ENCODE data around the gene MUC5AC.
"Not testable (repeated sequence)": the region's sequence is repeated elsewhere in the genome, so short reads cannot be mapped to it uniquely, and the experiment has no call there.

Gene MUC5AC

DNA sequence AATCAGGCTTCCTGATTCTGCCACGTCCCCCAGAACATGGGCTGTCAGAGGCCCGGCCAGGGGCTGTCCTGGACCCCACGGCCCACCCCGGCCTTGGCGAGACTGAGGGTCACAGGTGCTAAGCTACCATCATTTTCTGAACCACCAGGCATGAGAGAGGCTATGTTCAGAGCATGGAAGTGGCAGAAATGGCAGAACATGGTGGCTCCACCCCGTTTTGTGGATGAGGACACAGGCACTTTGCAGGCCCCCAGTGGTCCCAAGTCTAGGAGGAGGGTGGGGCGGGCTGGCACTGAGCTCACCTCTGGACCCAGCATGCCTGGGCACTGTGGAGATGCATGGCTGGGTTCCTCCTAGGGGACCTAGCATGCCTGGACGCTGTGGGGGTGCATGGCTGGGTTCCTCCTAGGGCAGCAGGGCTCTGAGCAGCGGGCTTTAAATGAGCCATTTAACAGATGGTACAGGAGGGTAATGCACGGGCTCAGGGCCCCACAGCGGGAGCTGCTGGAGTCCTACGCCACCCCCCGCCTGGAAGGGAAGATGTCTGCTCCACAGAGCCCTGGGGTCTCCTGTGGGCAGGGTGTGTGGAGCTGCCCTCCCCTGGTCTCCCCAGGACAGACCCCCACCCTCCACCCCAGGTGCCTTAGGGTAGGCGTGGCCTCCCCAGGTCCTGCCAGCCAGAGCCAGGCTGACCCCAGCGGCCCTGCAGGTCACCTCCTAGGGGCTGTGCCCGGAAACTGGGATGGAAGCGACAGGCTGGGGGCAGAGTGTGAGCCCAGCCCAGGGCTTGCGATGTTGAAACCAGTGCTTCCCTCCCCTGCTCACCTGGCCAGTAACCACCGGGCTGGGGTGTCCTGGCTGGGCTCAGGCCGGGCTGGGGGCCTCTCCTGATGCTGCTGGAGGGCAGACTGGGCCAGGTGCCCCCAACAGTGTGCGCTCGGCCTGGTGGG lies 6.1 kb upstream of the MUC5AC start:
- Histone ChIP-seq H3K27me3 (replicated peaks) (no peaks in the 10 kb centered on the region), H3K4me3 (ENCODE audit: low read depth, low read length) (no peak overlapping the region), H3K36me3 (replicated peaks) (no peaks in the 10 kb centered on the region), H3K27ac (peak overlapping the region; percentile 40)
- no peak for DNase-seq
- TF ChIP-seq, protein P1, sequence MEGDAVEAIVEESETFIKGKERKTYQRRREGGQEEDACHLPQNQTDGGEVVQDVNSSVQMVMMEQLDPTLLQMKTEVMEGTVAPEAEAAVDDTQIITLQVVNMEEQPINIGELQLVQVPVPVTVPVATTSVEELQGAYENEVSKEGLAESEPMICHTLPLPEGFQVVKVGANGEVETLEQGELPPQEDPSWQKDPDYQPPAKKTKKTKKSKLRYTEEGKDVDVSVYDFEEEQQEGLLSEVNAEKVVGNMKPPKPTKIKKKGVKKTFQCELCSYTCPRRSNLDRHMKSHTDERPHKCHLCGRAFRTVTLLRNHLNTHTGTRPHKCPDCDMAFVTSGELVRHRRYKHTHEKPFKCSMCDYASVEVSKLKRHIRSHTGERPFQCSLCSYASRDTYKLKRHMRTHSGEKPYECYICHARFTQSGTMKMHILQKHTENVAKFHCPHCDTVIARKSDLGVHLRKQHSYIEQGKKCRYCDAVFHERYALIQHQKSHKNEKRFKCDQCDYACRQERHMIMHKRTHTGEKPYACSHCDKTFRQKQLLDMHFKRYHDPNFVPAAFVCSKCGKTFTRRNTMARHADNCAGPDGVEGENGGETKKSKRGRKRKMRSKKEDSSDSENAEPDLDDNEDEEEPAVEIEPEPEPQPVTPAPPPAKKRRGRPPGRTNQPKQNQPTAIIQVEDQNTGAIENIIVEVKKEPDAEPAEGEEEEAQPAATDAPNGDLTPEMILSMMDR (IDR thresholded peaks at IDR 0.05; ENCODE audit: low read depth, low read length, missing control alignments): no peak
- in situ Hi-C loops (cut with HindIII; ENCODE audit: low pct_ligation_motif_present, low sequenced_read_pairs): no loop called here

GRCh38 chr11:1152316-1153104 lies 5.2 kb upstream of the MUC5AC start:
- DNase-seq: peak; percentile 65
- Histone ChIP-seq H3K36me3 (replicated peaks) (no peaks in the 10 kb centered on the region), H3K27ac (peak overlapping the region; percentile 33), H3K4me3 (ENCODE audit: low read depth, low read length) (no peak overlapping the region), H3K27me3 (replicated peaks) (no peaks in the 10 kb centered on the region)
- TF ChIP-seq, protein P1 (IDR thresholded peaks at IDR 0.05; ENCODE audit: low read depth, low read length, missing control alignments): peak; percentile 39
- in situ Hi-C loops (cut with HindIII; ENCODE audit: low pct_ligation_motif_present, low sequenced_read_pairs): no loop called here

- Histone ChIP-seq H3K27me3 (replicated peaks) (no peaks in the 10 kb centered on the region), H3K4me3 (ENCODE audit: low read depth, low read length) (no peak overlapping the region), H3K36me3 (replicated peaks) (no peaks in the 10 kb centered on the region), H3K27ac (peak overlapping the region; percentile 51)
- TF ChIP-seq, protein P1 (IDR thresholded peaks at IDR 0.05; ENCODE audit: low read depth, low read length, missing control alignments): no peak
- DNase-seq: no peak
- in situ Hi-C loops (cut with HindIII; ENCODE audit: low pct_ligation_motif_present, low sequenced_read_pairs): no loop called here
Measured at GRCh38 chr11:1153105-1153950, 4.4 kb upstream of the MUC5AC start.

DNA sequence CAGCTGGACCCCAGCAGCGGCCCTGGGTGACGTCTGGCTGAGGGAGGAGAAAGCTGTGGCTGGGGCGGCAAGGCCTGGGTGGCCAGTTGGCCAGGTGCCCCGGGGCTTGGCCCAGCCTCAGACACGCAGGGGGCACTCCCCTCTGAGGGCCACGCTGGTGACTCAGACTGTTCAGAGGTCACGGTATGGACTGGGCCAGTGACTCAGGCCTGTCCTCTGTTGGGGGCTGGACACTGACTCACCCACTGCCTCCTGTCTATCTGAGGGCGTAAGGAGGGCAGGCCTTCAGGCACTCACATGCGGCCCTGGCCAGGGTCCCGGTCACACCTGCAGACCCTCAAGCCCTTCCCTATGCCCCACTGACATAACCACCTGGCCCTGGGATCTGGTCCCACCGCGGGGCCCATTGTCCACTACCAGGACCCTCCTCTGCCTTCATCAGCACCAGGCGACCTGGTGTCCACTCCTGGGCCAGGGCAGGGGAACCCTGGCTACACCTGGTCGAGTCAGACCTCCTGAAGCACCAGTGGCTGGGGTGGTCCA lies 3.7 kb upstream of the MUC5AC start:
- in situ Hi-C loops (cut with HindIII; ENCODE audit: low pct_ligation_motif_present, low sequenced_read_pairs): no loop called here
- peak; percentile 88 for DNase-seq

GRCh38 chr11:1154656-1155055 lies 3.1 kb upstream of the MUC5AC start:
- in situ Hi-C loops (cut with HindIII; ENCODE audit: low pct_ligation_motif_present, low sequenced_read_pairs); H3K27ac ChIP-seq; DNase-seq; H3K27me3 ChIP-seq (replicated peaks); H3K4me3 ChIP-seq (ENCODE audit: low read depth, low read length); H3K36me3 ChIP-seq (replicated peaks): not testable (repeated sequence)

More for the DNA sequence above, 3.7 kb upstream of the MUC5AC start:
- Histone ChIP-seq H3K27me3 (replicated peaks) (no peaks in the 10 kb centered on the region), H3K36me3 (replicated peaks) (no peaks in the 10 kb centered on the region), H3K27ac (peak overlapping the region; percentile 51), H3K4me3 (ENCODE audit: low read depth, low read length) (no peak overlapping the region)
- TF ChIP-seq, protein P1 (IDR thresholded peaks at IDR 0.05; ENCODE audit: low read depth, low read length, missing control alignments): no peak

Data from brain microvascular endothelial cell (primary cell).